AG04449 (cell line): ENCODE results near the gene CCDC185.

ENCODE experiments used
- CTCF ChIA-PET: fragments of 350-600 bp; formaldehyde crosslinking; extraction: SDS; loops from one replicate; lab custom pipeline; 2021; ENCODE audit warnings: antibody characterized with exemption; lab: Yijun Ruan, JAX
- POLR2A ChIA-PET: fragments of 400-600, 350-600 bp; formaldehyde crosslinking; extraction: SDS; loops from one replicate; lab custom pipeline; 2020; ENCODE audit warnings: antibody characterized with exemption, inconsistent platforms; lab: Yijun Ruan, JAX
- DNase-seq: peaks from one replicate; pipeline ENCODE4 v3.0.0-alpha.2; 2010; ENCODE audit warnings: low read depth, low spot score
- H3K4me3 ChIP-seq: 2 replicates; pipeline ENCODE4 v1.5.1; 2011; ENCODE audit warnings: low read depth, mild to moderate bottlenecking, control low read depth, low read length
- TF ChIP-seq, protein P1 (sequence below): IDR thresholded peaks from one replicate; pipeline ENCODE4 v1.5.1; 2011; ENCODE audit warnings: mild to moderate bottlenecking, moderate library complexity, low read length, control low read depth, inconsistent platforms; ENCODE audit not compliant: insufficient read depth; ENCODE audit errors: missing control alignments

Gene CCDC185

GRCh38 chr1:223421025-223421424 is 27.8 kb downstream of the CCDC185 start:
- ChIA-PET CTCF (no interaction called here), POLR2A (no interaction called here)
- no peak overlapping the region for H3K4me3 ChIP-seq
- TF ChIP-seq, protein P1, sequence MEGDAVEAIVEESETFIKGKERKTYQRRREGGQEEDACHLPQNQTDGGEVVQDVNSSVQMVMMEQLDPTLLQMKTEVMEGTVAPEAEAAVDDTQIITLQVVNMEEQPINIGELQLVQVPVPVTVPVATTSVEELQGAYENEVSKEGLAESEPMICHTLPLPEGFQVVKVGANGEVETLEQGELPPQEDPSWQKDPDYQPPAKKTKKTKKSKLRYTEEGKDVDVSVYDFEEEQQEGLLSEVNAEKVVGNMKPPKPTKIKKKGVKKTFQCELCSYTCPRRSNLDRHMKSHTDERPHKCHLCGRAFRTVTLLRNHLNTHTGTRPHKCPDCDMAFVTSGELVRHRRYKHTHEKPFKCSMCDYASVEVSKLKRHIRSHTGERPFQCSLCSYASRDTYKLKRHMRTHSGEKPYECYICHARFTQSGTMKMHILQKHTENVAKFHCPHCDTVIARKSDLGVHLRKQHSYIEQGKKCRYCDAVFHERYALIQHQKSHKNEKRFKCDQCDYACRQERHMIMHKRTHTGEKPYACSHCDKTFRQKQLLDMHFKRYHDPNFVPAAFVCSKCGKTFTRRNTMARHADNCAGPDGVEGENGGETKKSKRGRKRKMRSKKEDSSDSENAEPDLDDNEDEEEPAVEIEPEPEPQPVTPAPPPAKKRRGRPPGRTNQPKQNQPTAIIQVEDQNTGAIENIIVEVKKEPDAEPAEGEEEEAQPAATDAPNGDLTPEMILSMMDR = no peak
- DNase-seq = no peak

- CTCF ChIA-PET = no interaction called here
- H3K4me3 ChIP-seq = no peak overlapping the region
- DNase-seq = no peak
- TF ChIP-seq, protein P1 = no peak
- POLR2A ChIA-PET = no interaction called here
Measured at GRCh38 chr1:223421676-223422075, 28.5 kb downstream of the CCDC185 start.

DNA sequence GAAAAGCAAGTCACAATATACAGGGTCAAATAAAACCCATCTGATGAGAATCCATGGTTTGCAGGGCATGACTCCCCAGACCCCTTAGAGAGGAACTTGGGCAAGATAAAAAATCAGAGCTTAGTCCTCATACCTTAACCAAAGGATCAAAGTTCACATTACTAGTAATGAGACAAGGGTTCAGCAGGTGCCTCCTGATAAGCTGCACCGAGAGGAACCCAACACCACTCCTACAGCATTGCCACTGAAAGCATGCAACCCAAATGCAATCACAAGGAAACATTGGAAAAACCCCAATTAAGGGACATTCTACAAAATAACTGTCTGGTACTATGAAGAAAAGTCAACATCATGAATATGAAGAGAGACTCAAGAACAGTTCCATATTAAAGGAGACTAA is 29.7 kb downstream of the CCDC185 start:
- POLR2A ChIA-PET = no interaction called here
- H3K4me3 ChIP-seq = no peak overlapping the region
- TF ChIP-seq, protein P1 = no peak
- CTCF ChIA-PET = no interaction called here
- no peak for DNase-seq

- no peak overlapping the region for H3K4me3 ChIP-seq
- TF ChIP-seq, protein P1 = no peak
- POLR2A ChIA-PET = no interaction called here
- DNase-seq = no peak
- CTCF ChIA-PET = interaction anchor here (1.2 kb wide), 1 partner anchor 12 kb away, joined by 3 read pairs; no protein-coding TSS in a partner anchor
Measured at GRCh38 chr1:223423641-223424233, 30.5 kb downstream of the CCDC185 start.

- POLR2A ChIA-PET = no interaction called here
Measured at GRCh38 chr1:223425550-223425949, 32.3 kb downstream of the CCDC185 start.

GRCh38 chr1:223426936-223427335 is 33.7 kb downstream of the CCDC185 start:
- TF ChIP-seq, protein P1 = no peak
- POLR2A ChIA-PET = no interaction called here
- no peak for DNase-seq
- CTCF ChIA-PET = interaction anchor here (1.3 kb wide), 1 partner anchor 16 kb away, joined by 3 read pairs; no protein-coding TSS in a partner anchor
- no peak overlapping the region for H3K4me3 ChIP-seq

More at GRCh38 chr1:223425550-223425949, 32.3 kb downstream of the CCDC185 start:
- CTCF ChIA-PET = no interaction called here
- DNase-seq = no peak
- no peak overlapping the region for H3K4me3 ChIP-seq
- TF ChIP-seq, protein P1 = no peak
